Muscle of arm (tissue), 14 donors: Measurements from ENCODE around the gene TAF7L. TPM values are rescaled to one million over a fixed set of nuclear protein-coding genes. Genes with fewer than 3 reads are reported as not detected.
"Not testable (repeated sequence)": the region's sequence is repeated elsewhere in the genome, so short reads cannot be mapped to it uniquely, and the experiment has no call there.

Experiments used
- DNase-seq: peaks from one replicate; pipeline ENCODE4 v3.0.0-alpha.2; 2013
- long read RNA-seq, 11 donors: transcript quantifications; one replicate each; lab custom pipeline, GENCODE V29; 2026
- polyA plus RNA-seq, 12 donors: library from polyadenylated mRNA; unstranded; fragments of 120-200 nt; gene quantifications; one replicate each; pipeline ENCODE4 v1.2.1, GENCODE V29; 2013; ENCODE audit not compliant: insufficient read length in 12 of 12

The TAF7L gene, protein sequence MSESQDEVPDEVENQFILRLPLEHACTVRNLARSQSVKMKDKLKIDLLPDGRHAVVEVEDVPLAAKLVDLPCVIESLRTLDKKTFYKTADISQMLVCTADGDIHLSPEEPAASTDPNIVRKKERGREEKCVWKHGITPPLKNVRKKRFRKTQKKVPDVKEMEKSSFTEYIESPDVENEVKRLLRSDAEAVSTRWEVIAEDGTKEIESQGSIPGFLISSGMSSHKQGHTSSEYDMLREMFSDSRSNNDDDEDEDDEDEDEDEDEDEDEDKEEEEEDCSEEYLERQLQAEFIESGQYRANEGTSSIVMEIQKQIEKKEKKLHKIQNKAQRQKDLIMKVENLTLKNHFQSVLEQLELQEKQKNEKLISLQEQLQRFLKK
- polyA plus RNA-seq: under 1 TPM in 9 of 12 donors, not detected in 3; 0.09 to 0.41 (median 0.21) TPM
- long read RNA-seq, donor 1: 0 reads
- long read RNA-seq, donor 2: 0 reads
- long read RNA-seq, donor 3: 0 reads
- long read RNA-seq, donor 4: 0 reads
- long read RNA-seq, donor 5: 0 reads
- long read RNA-seq, donor 6: 0 reads
- long read RNA-seq, donor 7: 0 reads
- long read RNA-seq, donor 8: 0 reads
- long read RNA-seq, donor 9: 0 reads
- long read RNA-seq, donor 10: 0 reads
- long read RNA-seq, donor 11: 0 reads

DNA sequence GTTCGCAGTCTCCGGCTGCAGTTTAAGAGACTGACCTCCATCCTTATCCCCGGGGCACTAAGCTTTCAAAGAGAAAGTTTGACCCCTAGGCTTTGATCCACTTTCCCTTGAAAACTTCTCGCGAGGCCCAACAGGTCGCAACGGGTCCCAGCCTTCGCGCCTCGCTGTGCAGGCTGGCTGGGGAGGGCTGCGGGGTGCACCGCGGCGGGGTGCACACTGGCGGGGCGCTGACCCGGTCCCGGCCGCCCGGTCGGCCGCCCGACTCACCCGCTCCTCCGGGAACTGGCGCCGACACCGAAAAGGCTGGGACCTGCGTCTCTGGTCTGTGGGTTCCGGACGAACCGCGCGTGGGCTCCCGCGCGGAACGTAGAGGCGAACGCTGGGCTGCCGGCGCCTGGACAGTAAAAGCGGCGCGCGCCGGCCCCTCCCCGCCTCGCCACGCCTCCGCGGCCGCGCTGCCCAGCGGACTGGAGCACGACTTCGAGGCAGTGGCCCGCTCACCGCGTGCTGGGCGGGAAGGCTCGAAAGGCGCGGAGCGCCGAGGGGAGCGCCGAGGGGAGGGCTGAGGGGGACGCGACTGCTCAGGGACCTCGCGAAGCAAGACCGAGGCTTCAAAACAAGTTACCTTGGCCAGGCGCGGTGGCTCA, at the start of gene TAF7L:
TSS of gene TAF7L (minus strand) at position 378 of the 647 bp plus-strand sequence. CDS start 3,791 bp downstream, outside the sequence.
- no peak for DNase-seq

GRCh38 chrX:101337776-101338271, 46.7 kb upstream of the TAF7L start:
- DNase-seq: no peak

DNA sequence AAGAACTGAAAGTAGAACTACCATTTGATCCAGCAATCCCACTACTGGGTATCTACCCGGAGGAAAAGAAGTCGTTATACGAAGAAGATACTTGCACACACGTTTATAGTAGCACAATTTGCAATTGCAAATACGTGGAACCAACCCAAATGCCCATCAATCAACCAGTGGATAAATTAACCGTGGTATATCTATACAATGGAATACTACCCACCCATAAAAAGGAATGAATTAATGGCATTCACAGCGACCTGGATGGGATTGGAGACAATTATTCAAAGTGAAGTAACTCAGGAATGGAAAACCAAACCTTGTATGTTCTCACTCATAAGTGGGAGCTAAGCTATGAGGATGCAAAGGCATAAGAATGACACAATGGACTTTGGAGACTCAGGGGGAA, 43.2 kb upstream of the TAF7L start:
- not testable (repeated sequence) for DNase-seq

DNA sequence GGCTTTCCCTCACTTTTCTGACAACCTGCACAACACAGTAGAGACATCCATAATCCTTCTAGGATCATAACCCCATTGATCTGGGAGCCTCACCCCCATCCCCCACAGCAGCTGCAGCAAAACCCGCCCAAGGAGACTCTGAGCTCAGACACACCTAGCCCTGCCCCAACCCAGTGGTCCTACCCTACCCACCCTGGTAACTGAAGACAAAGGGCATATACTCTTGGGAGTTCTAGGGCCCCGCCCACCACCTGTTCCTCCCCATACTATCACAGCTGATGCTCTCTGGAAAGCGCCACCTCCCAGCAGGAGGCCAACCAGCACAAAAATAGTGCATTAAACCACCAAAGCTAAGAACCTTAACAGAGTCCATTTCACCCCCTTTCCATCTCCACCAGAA, 35.5 kb upstream of the TAF7L start:
- DNase-seq: not testable (repeated sequence)

DNA sequence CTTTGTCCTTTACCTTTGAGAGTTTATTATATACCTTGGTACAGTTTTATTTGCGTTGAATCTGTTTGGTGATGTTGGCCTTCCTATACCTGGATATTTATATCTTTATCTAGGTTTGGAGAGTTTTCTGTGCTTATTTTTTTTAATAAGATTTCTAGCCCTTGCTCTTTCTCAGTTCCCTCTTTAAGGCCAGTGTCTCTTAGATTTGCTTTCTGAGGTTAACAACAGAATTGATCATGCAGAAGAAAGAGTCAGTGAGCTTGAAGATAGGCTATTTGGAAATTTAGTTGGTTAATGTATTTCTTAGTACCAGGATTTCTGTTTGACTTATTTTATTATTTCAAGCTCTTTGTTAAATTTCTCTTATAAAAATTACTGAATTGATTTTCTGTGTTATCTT, 12.7 kb upstream of the TAF7L start:
- no peak for DNase-seq

DNA sequence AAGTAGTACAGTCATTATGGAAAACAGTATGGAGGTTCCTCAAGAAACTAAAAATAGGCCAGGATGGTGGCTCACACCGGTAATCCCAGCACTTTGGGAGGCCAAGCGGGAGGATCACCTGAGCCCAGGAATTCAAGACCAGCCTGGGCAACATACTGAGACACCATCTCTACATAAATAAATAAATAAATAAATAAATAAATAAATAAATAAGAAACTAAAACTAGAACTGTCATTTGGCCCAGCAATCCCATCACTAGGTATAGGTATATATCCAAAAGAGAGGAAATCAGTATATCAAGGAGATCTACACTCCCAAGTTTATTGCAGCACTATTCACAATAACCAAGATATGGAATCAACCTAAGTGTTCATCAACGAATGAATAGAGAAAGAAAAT, 4.5 kb upstream of the TAF7L start:
- not testable (repeated sequence) for DNase-seq

- DNase-seq: peak; percentile 26
Measured at GRCh38 chrX:101287402-101287801, 3.7 kb downstream of the TAF7L start.

DNA sequence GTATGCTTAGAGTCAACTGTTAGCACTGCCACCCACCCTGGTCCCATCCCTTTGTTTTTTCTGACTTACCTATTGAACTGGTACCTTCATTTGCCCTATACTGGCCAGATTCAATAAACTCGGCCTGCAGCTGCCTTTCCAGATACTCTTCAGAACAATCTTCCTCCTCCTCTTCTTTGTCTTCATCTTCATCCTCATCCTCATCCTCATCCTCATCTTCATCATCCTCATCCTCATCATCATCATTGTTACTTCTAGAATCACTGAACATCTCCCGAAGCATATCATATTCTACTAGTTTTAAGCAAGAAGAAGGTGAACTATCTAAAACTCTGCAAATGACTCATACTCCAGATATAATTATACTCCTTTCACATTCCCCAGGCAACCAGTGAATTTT, 14.9 kb downstream of the TAF7L start:
- DNase-seq: no peak

- no peak for DNase-seq
Measured at GRCh38 chrX:101274198-101274597, 16.9 kb downstream of the TAF7L start.

- DNase-seq: no peak
Measured at GRCh38 chrX:101265869-101266428, 25.2 kb downstream of the TAF7L start.

GRCh38 chrX:101263766-101264165, 27.4 kb downstream of the TAF7L start:
- no peak for DNase-seq

- DNase-seq: no peak
Measured at GRCh38 chrX:101262590-101262989, 28.5 kb downstream of the TAF7L start.

DNA sequence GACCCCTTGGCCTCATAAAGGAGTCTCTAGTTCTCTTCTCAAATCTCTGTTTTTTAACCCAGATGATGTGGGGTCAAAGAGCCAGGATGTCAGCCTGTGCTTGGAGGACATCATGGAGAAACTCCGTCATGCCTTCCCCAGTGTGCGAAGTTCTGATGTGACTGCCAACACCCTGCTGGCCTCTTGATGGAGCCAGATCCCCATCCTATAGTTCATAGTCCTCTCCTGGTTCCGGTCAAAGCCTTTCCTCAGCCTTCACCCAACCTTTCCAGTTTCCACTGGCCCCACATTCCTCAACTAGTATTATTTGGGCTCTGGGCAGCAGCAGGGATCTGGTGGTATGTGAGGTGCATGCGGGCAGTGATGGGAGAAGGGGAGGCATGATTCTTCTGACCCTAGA, 30.7 kb downstream of the TAF7L start:
- DNase-seq: no peak

DNA sequence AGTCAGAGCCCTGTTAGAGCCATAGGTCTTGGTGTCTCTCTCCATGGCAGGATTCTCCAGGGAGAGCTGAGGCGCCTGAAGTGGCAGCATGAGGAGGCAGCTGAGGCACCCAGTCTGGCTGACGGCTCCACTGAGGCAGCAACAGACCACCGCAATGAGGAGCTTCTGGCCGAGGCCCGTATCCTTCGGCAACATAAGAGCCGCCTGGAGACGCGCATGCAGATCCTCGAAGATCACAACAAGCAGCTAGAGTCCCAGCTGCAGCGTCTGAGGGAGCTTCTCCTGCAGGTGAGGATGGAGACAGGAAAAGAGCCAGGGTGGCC, 32.9 kb downstream of the TAF7L start:
- DNase-seq: no peak

- DNase-seq: no peak
Measured at GRCh38 chrX:101257448-101258258, 33.5 kb downstream of the TAF7L start.

GRCh38 chrX:101252634-101253033, 38.5 kb downstream of the TAF7L start:
- no peak for DNase-seq

- DNase-seq: no peak
Measured at GRCh38 chrX:101241531-101241930, 49.6 kb downstream of the TAF7L start.

GRCh38 chrX:101237041-101237440, 54.1 kb downstream of the TAF7L start:
- DNase-seq: no peak

DNA sequence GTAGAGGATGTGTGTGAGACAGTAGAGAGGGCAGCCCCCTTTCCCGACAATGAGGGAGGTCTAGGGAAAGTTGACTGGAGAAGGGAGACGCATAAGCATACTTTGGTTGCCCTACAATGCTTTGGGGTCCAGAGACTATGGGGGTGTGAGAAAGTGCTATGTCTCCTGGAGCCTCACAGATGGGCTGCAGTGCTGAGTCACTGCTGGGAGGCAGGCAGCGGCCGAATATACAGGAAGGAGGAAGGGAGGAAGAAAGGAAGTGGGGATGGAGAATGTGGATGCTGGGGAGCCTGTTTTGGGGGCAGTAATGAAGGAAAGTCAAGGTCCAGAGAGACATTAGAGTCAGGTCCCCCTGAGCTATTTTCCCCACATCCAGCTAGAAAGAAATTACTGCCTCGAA, 58.8 kb downstream of the TAF7L start:
- no peak for DNase-seq

DNA sequence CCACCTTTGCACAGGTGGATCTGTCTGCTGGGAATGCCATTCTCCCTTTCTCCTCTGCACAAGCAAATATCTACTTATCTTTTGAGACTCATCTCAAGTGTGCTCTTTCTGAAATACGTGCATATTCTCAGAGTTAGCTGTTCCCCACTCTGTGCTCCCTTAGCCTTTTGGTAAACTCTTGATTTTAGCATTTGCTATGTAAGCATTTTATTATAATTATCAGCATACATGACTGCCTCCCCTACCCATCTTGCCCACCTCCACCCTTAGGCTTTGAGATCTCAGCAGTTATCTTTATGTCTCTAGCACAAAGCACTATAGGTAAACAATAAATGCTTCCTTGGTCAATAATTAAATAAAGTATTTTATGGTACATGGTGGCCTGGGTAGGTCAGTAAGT, 60.1 kb downstream of the TAF7L start:
- no peak for DNase-seq

DNA sequence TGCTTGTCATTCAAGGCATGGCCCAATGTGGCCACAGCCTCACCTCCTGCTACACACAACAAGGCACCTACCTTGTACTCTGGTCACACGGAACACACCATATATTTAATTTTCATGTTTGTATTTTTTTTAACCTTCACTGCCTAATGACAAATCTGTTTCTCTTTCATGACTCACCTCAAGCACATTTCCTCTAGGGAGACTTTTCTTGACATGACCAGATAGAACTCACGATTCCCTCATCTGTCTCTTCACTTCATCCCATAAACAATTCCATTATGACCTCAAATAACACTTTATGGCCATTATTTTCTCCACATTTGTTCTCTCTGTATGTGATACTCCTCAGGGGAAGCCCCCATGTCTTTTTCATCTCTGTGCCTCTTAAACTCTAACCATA, 60.5 kb downstream of the TAF7L start:
- DNase-seq: no peak

- no peak for DNase-seq
Measured at GRCh38 chrX:101229170-101229569, 62.0 kb downstream of the TAF7L start.
